DMS153 (cell line): ENCODE measurements around the gene ASCC1.
"Not testable (repeated sequence)": the region's sequence is repeated elsewhere in the genome, so short reads cannot be mapped to it uniquely, and the experiment has no call there.

Experiments
- DNase-seq: peaks from one replicate; lab custom pipeline; 2025; lab: John Stamatoyannopoulos, UW

The ASCC1 gene

GRCh38 chr10:72219235-72219814, 3.2 kb upstream of the ASCC1 start:
- DNase-seq, result no peak

- DNase-seq, result no peak
Measured at GRCh38 chr10:72218726-72219125, 2.6 kb upstream of the ASCC1 start.

DNA sequence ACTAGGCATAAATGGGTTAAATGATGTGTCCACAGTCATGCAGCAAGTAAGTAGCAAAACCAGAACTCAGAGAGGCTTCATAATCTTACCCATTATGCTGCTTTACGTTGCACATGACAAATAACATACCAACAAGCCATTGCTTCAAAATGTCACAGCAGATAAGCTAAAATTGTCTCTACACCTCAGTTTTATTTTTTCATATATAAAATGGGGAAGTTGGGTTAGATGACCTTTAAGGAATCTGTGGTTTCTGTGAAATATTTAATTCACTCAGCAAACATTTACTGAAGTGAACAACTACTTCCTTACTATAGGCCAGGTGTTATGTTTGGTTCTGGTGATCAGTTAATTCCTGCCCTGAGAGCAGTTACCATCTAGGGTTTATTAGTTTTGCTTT, 2.2 kb upstream of the ASCC1 start:
- DNase-seq, result no peak

DNA sequence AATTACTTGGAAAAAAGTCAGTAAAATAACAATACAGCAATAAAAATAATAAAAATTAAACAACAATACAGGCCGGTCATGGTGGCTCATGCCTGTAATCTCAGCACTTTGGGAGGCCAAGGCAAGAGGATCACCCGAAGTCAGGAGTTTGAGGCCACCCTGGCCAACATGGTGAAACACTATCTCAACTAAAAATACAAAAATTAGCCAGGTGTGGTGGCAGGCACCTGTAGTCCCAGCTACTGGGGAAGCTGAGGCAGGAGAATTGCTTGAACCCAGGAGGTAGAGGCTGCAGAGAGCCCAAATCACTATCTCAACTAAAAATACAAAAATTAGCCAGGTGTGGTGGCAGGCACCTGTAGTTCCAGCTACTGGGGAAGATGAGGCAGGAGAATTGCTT, 4.2 kb downstream of the ASCC1 start:
- DNase-seq, result not testable (repeated sequence)

- not testable (repeated sequence) for DNase-seq
Measured at GRCh38 chr10:72211381-72211780, 4.7 kb downstream of the ASCC1 start.

GRCh38 chr10:72208526-72208925, 7.5 kb downstream of the ASCC1 start:
- not testable (repeated sequence) for DNase-seq

DNA sequence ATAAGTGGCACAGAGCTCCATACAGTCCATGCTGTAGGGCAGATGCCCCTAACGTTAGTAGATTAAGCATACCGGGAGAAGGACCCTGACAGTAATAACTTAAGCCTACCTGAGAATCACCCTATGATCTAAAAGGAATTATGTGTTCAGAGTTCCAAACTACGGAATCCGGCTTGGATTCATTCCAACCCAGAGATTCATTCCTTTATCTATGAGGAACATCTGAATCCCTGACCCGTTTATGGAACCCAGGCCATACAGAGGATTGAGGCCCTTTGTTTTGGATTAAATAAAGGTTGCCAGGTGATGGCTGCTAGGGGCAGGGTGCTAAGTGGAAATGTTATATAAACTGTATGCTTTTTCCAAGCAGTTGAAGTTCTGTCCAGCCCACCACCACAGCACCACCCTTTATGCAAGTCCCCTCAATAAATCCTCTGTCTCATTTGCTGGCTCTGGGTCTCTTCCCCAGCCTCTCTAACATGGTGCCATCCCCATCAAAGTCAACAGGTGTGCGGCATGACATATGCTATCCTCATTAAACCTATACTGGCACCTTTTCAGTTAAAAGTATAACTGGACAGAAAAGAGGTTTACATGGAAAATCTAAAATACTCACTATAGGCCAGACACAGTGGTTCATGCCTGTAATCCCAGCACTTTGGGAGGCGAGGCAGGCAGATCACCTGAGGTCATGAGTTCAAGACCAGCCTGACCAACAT, 9.4 kb downstream of the ASCC1 start:
- no peak for DNase-seq

DNA sequence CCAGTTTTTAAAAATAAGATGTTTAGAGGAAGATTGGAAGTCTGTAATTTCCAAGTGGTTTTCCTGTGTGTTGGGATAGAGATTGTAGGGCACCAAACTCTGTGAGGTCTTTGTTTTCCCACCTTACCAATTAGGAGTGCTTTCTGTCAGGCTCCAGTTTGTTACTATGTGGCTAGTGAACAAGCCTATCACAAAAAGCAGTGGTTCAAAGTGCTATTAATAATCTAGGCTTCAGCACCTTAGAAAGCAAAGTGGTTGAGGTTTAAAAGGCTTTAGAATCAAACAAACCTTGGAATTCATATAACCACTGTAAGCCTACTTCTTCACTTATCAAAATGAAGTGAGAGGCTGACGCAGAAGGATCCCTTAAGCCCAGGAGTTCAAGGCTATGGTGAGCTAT, 11.4 kb downstream of the ASCC1 start:
- no peak for DNase-seq

GRCh38 chr10:72204296-72204695, 11.8 kb downstream of the ASCC1 start:
- no peak for DNase-seq

- no peak for DNase-seq
Measured at GRCh38 chr10:72201293-72201692, 14.8 kb downstream of the ASCC1 start.

- DNase-seq, result no peak
Measured at GRCh38 chr10:72200883-72201282, 15.2 kb downstream of the ASCC1 start.

- DNase-seq, result no peak
Measured at GRCh38 chr10:72194949-72195348, 21.1 kb downstream of the ASCC1 start.

- DNase-seq, result no peak
Measured at GRCh38 chr10:72186982-72187330, 29.1 kb downstream of the ASCC1 start.

DNA sequence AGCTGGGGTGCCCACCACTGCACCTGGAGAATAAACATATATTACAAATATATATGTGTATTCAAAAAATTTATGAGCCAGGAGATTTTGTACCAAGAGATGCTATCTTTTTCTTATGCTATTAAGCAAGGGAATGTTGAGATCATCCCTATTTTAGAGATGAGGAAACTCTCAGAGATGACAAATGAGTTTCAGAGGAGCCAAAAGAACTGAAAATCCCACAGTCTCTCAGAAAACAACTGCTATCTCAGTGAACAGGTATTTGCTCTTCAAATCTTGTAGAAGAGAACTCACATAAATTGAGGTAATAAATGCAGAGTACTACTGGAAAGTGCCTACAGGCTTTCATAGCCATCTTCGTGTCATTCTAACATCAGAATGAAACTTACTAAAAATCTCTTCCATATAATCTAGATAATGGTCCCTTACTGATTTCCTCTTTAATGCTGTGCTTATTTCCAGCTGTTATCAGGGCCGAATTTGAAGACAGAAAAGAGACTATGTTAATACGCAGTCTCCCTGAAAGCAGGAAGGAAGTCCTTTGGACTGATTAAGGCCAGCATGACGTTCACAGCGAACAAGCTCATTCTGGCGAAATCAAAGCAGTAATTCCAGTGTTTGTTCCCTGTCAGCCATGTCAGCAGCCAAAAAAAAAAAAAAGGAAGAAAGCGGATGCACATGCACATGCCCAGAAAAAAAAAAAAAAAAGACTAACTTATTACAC, 29.7 kb downstream of the ASCC1 start:
- DNase-seq, result no peak

GRCh38 chr10:72184156-72184555, 31.9 kb downstream of the ASCC1 start:
- no peak for DNase-seq

DNA sequence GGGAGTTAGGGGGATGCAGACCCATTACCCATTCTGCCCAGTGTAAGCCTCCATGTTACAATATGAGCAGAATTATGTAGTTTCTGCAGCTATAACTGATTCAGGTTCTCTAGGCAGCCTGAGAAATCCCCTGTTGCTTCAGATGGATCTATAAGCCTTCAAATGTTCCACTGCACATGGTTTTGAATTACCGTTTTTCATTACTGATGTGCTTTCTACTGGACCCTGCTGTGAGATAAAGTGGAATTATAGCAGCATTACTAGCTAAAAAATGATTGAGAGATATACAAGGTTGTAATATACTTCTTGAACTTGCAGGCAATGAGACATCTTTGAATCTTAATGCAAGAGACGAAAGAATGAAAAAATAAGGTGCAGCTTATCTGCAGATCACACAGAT, 38.6 kb downstream of the ASCC1 start:
- no peak for DNase-seq

- no peak for DNase-seq
Measured at GRCh38 chr10:72176701-72177100, 39.4 kb downstream of the ASCC1 start.

DNA sequence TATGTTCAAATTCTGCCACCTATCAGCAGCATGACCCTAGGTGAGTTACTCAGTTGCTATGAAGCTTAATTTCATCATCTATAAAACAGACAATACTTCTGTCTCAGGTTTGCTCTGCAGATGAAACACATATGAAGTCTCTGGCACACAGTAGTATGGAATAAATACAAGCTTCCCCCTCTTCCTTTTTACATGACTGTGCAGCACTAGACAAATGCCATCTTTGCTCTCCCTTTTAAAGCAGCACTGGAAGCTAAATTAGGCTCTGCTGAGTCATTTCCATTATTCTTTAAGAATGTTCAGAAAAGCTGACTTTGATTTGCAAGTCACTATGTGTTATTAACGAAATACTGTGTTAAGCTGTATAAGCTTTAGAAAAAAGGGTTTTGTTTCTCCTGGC, 40.9 kb downstream of the ASCC1 start:
- no peak for DNase-seq

- DNase-seq, result no peak
Measured at GRCh38 chr10:72174297-72174662, 41.8 kb downstream of the ASCC1 start.

- DNase-seq, result no peak
Measured at GRCh38 chr10:72173619-72174296, 42.3 kb downstream of the ASCC1 start.

DNA sequence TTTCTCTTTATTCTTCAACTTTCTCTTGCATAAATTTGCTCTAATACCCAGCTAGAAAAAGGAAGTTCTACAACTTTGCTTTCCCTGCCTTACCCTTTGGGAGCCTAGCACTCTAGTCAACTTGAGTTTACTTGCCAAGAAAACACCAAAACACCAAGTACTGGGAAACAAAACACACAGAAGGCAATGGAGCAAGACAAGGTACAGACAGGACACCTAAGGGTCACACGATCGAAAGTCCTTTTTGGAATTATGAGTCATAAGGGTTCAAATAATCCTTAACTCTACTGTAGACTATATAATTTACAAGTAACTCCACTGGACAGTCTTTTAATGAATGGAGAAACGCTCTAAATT, 42.8 kb downstream of the ASCC1 start:
- no peak for DNase-seq

DNA sequence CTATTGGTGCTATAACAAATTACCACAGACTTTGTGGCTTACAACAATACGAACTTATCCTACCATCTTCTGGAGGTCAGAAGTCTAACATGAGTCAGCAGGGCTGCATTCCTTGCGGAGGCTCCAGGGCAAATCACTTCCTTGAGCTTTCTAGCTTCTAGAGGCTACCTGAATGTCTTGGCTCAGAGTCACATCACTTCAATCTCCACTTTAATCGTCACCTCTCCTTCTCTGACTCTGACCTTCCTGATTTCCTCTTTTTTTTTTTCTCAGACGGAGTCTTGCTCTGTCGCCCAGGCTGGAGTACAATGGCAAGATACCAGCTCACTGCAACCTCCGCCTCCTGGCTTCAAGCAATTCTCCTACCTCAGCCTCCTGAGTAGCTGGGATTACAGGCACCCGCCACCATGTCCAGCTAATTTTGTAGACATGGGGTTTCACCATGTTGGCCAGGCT, 44.9 kb downstream of the ASCC1 start:
- DNase-seq, result no peak

DNA sequence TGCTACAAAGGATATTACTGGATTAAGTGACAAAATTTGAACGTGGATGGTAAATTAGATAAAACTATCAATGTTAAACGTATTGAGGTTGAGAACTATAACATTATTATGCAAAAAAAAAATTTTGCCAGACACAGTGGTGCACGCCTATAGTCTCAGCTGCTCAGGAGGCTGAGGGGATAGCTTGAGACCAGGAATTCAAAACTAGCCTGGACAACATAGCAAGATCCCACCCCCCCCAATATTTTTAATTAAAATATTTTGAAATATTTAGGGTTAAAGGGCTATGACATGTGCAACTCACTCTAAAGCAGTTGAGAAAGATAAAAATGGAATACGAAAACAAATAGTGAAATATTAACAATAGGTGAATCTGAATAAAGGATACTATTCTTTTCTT, 45.3 kb downstream of the ASCC1 start:
- DNase-seq, result no peak
